Stimulated activated CD8-positive, alpha-beta memory T cell treated with anti-CD3 and anti-CD28 coated beads, Interleukin-4, amount 100 ng/mL, for 24 hours (primary cell): ENCODE data around the gene PZP.

Experiments
- DNase-seq: peaks from one replicate; pipeline ENCODE4 v3.0.0-alpha.2; 2020; ENCODE audit warnings: low read depth

PZP gene

DNA sequence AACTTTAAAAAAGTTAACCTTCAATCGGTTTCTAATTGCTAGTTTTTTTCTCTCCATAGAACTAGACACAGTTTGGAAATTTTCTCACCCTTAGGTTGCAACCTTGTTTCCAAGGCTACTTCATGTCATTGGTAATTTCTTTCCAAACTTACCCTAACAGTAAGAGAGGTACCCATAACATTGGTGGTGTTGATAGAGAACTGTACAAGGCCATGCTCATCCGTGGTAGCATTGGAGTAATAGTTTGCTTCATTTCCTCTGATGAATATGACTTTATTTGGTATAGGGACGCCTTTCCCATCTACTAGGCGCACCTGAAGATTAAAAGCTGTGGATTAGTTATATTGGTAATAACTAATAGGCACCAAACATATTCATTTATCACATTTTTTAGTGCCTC, 104.1 kb downstream of the PZP start:
- no peak for DNase-seq

DNA sequence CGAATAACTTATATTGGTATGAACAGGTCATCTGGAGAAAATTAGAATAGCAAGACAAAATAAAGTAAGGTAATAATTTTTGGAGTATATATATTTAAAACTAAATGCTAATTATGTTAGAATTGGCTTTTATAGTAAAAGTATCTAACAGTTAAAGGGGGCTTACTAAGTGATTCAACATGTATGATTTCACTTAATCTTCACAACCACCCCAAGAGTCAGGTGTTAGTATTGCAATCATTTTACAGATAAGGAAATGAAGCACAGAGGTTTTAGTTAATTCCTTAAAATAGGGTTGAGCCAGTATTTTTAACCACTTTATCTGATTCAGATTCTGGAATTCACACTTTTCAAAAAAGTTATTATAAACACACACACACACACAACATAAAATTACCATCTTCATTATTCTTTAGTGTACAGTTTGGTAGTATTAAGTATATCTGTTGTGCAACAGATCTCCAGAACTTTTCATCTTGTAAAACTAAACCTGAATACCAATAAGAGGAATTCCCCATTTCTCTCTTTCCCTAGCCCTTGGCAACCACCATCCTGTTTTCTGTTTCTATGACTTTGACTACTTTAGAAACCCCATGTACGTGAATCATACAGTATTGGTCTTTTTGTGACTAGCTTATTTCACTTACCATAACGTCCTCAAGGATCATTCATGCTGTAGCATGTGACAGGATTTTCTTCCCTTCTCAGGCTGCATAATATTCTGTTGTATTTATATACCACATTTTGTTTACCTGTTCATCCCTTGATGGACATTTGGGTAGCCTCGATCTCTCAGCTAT, 104.9 kb downstream of the PZP start:
- DNase-seq = no peak

DNA sequence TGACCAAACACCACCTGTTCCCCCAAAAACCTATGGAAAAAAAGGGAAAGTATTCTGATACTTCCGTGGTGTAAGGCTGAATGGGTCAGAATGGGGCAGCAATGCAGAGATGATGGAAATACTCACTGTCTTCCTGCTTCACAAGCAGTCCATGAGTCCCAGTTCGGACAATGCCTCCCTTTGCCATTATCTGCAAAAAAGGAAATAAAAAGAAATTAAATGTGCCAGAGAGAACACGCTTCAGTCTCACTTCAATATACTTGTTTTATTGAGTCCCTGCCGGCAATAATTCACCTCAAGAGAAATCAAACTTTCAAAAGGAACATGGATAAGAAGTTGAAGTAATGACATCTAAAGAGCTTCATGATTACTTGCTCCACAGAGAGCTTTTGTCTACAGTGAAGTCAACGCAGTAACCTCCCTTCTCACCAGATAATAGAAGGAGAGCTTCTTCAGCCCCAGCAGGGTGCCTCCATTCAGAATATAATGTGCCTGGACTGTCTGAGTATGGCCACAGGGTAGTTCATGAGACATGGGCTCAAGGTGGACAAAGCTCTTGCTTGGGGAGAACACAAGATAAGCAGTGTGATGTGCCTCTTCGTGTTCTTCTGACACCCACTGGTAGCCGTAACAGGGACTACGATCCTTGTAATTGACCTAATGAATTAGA, 107.0 kb downstream of the PZP start:
- DNase-seq = no peak

DNA sequence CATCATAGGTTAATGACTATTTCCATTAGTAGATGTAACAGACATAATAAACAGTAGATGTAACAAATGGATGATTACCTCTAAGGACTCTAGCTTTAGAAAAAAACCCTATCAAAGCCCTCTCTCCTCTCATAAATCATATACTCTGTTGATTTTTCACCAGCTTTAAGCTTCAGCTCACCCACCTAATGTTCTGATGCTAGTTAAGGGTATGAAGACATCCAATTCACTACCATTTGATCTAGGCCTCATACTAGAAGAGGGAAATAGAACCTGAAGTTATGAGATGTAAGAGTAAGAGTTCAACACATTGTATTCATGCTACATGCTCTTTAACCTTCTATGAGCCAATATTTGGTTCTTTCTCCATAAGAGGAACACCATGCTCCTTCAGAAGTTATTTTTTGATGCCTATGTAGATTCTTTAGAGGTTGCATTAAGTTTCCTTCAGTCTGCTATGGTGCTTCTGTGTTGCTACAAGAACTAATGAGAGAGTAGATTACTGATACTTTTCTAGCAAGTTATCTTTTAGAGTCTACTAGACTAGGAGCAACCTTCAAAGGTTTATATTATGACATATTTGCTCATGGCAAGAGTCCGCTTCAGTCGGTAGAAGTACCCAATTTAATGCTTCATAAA, 108.5 kb downstream of the PZP start:
- no peak for DNase-seq
